HCT116 (cell line): ENCODE data around the gene TRPM1. TPM values are rescaled to one million over a fixed set of nuclear protein-coding genes. Genes with fewer than 3 reads are reported as not detected.

Experiments used
- ATAC-seq: fragments of 200-7000 bp; cut with Tn5 transposase; 2 replicates; pipeline ENCODE4 v1.9.1; 2020; ENCODE audit warnings: mild to moderate bottlenecking, moderate library complexity
- BruUV-seq: library from RNA; stranded (reverse); fragments of 400-500 nt; replicated peaks from 2 replicates; lab custom pipeline; 2021; lab: Mats Ljungman, UMichigan
- CTCF ChIA-PET: fragments of 300-600 bp; sonication (Branson Sonifier 250); formaldehyde crosslinking; loops from one replicate; lab custom pipeline; 2021; ENCODE audit warnings: antibody characterized with exemption; lab: Charles Lee
- POLR2A ChIA-PET: fragments of 300-600, 350-600 bp; sonication (Branson Sonifier 250); formaldehyde crosslinking; loops from one replicate; lab custom pipeline; 2021; ENCODE audit warnings: antibody characterized with exemption; lab: Charles Lee
- RAD21 ChIA-PET, 2 experiments: fragments of 300-600 bp; sonication (Branson Sonifier 250); formaldehyde crosslinking; loops; one replicate each; lab custom pipeline; 2023; ENCODE audit warnings: low total read pairs in 2 of 2; ENCODE audit not compliant: uncharacterized antibody in 2 of 2, unreplicated experiment in 2 of 2, low non-redundant PET in 1 of 2; lab: Charles Lee
- DNase-seq: peaks from one replicate; pipeline ENCODE4 v3.0.0-alpha.2; 2010; ENCODE audit warnings: low read depth, low spot score
- H2AFZ ChIP-seq: fragments of 200-600 bp; shearing (Covaris generic), sonication (generic); 2 replicates; pipeline ENCODE4 v1.6.1; 2017; ENCODE audit warnings: low read depth, mixed run types, mixed read lengths, antibody characterized with exemption, low read length; ENCODE audit not compliant: poor library complexity, severe bottlenecking
- H3K27ac ChIP-seq: 2 replicates; pipeline ENCODE4 v1.5.1; 2012; ENCODE audit warnings: low read depth, low read length
- H3K27me3 ChIP-seq: fragments of 200-600 bp; sonication (generic); 2 replicates; pipeline ENCODE4 v1.6.1; 2016; ENCODE audit warnings: mixed run types, low read length, mixed read lengths; ENCODE audit not compliant: insufficient read depth
- H3K36me3 ChIP-seq, 2 experiments: fragments of 200-500 bp in 1 of 2; fragments of 200-600 bp in 1 of 2; sonication (Bioruptor generic) in 1 of 2; sonication (generic) in 1 of 2; 2 replicates each; pipeline versions ENCODE4 v1.5.1 to v1.6.1; 2014 to 2016; ENCODE audit warnings: low read length in 2 of 2, inconsistent platforms in 1 of 2, mixed read lengths in 1 of 2, mixed run types in 1 of 2; ENCODE audit not compliant: insufficient read depth in 2 of 2, control insufficient read depth in 1 of 2
- H3K4me1 ChIP-seq, 2 experiments: fragments of 200-600 bp in 1 of 2; sonication (generic) in 1 of 2; 2 replicates each; pipeline versions ENCODE4 v1.5.1 to v1.6.1; 2012 to 2017; ENCODE audit warnings: low read length in 2 of 2, inconsistent platforms in 1 of 2, mild to moderate bottlenecking in 1 of 2, mixed read lengths in 1 of 2, mixed run types in 1 of 2, moderate library complexity in 1 of 2; ENCODE audit not compliant: insufficient read depth in 2 of 2, control insufficient read depth in 1 of 2
- H3K4me2 ChIP-seq: fragments of 200-600 bp; sonication (generic); 2 replicates; pipeline ENCODE4 v1.6.1; 2017; ENCODE audit warnings: mixed run types, low read length, mixed read lengths
- H3K4me3 ChIP-seq, 2 experiments: fragments of 200-600 bp in 1 of 2; sonication (generic) in 1 of 2; replicated peaks in 1 of 2; 2 replicates each; pipeline ENCODE4 v1.5.1; 2011 to 2016; ENCODE audit warnings: low read length in 2 of 2, control low read depth in 1 of 2, low read depth in 1 of 2, mild to moderate bottlenecking in 1 of 2, mixed read lengths in 1 of 2, mixed run types in 1 of 2
- H3K79me2 ChIP-seq: fragments of 200-600 bp; sonication (generic); 2 replicates; pipeline ENCODE4 v1.6.1; 2017; ENCODE audit warnings: mild to moderate bottlenecking, mixed run types, low read length, moderate library complexity, mixed read lengths; ENCODE audit not compliant: insufficient read depth
- H3K9ac ChIP-seq: fragments of 200-600 bp; sonication (generic); 2 replicates; pipeline ENCODE4 v1.6.1; 2016; ENCODE audit warnings: low read length, mixed read lengths
- H3K9me2 ChIP-seq: fragments of 200-600 bp; sonication (generic), shearing (Covaris generic); 2 replicates; pipeline ENCODE4 v1.6.1; 2017; ENCODE audit warnings: mixed run types, mild to moderate bottlenecking, moderate library complexity; ENCODE audit not compliant: insufficient read depth
- H3K9me3 ChIP-seq, 2 experiments: fragments of 200-500 bp in 1 of 2; fragments of 200-600 bp in 1 of 2; sonication (Bioruptor generic) in 1 of 2; sonication (generic) in 1 of 2; 2 replicates each; pipeline ENCODE4 v1.6.1; 2014 to 2017; ENCODE audit warnings: low read length in 2 of 2, mixed read lengths in 2 of 2, inconsistent platforms in 1 of 2, low read depth in 1 of 2, mild to moderate bottlenecking in 1 of 2, mixed run types in 1 of 2, moderate library complexity in 1 of 2; ENCODE audit not compliant: control insufficient read depth in 1 of 2, insufficient read depth in 1 of 2
- H4K20me1 ChIP-seq: fragments of 200-600 bp; sonication (generic), shearing (Covaris generic); 2 replicates; pipeline ENCODE4 v1.6.1; 2017; ENCODE audit warnings: mixed run types, mild to moderate bottlenecking, moderate library complexity; ENCODE audit not compliant: insufficient read depth
- CBX3 ChIP-seq: IDR thresholded peaks from 2 replicates; pipeline ENCODE4 v1.6.1; 2012; ENCODE audit warnings: low read depth
- CEBPB ChIP-seq: IDR thresholded peaks from 2 replicates; pipeline ENCODE4 v1.6.1; 2012; ENCODE audit warnings: low read depth
- EGR1 ChIP-seq: IDR thresholded peaks from 2 replicates; pipeline ENCODE4 v1.6.1; 2012; ENCODE audit warnings: low read depth
- ELF1 ChIP-seq: IDR thresholded peaks from 2 replicates; pipeline ENCODE4 v1.6.1; 2012; ENCODE audit warnings: low read depth, borderline replicate concordance
- EZH2phosphoT487 ChIP-seq: fragments of 200-600 bp; IDR thresholded peaks from 2 replicates; pipeline ENCODE4 v1.6.1; 2018; ENCODE audit warnings: antibody characterized with exemption, borderline replicate concordance
- JUND ChIP-seq: IDR thresholded peaks from 2 replicates; pipeline ENCODE4 v1.6.1; 2012
- SIN3A ChIP-seq: IDR thresholded peaks from 2 replicates; pipeline ENCODE4 v1.6.1; 2012; ENCODE audit warnings: low read depth
- SP1 ChIP-seq: IDR thresholded peaks from 2 replicates; pipeline ENCODE4 v1.6.1; 2012; ENCODE audit warnings: low read depth
- SRF ChIP-seq: IDR thresholded peaks from 2 replicates; pipeline ENCODE4 v1.6.1; 2012; ENCODE audit warnings: low read depth
- TCF7L2 ChIP-seq: IDR thresholded peaks from 2 replicates; pipeline ENCODE4 v1.7.0; 2011; ENCODE audit warnings: borderline replicate concordance, inconsistent platforms; ENCODE audit not compliant: insufficient read depth, insufficient read length; ENCODE audit errors: extremely low read depth
- YY1 ChIP-seq: IDR thresholded peaks from 2 replicates; pipeline ENCODE4 v1.6.1; 2011; ENCODE audit warnings: low read length, low read depth, moderate library complexity, mild to moderate bottlenecking; ENCODE audit not compliant: insufficient replicate concordance; ENCODE audit errors: extremely low read depth
- ZFX ChIP-seq: fragments of 450-650 bp; IDR thresholded peaks from 2 replicates; pipeline ENCODE4 v1.6.1; 2017
- ZNF274 ChIP-seq: fragments of 200-500 bp; sonication (Bioruptor generic); IDR thresholded peaks from 2 replicates; pipeline ENCODE4 v1.6.1; 2014; ENCODE audit warnings: mild to moderate bottlenecking, low read depth, low read length, inconsistent platforms
- intact Hi-C: fragments of 100-400 bp; cut with micrococcal nuclease; formaldehyde crosslinking; loops from 2 replicates; pipeline ENCODE4 v1.10.0; 2022
- total RNA-seq: library from RNA; stranded (reverse); gene quantifications from one replicate; pipeline ENCODE4 v1.2.1, GENCODE V29; 2021; ENCODE audit not compliant: unreplicated experiment
- TF ChIP-seq, protein P1 (sequence below), 3 experiments: fragments of 200-600 bp in 1 of 3; sonication (generic) in 1 of 3; IDR thresholded peaks in 2 of 3; conservative IDR thresholded peaks in 1 of 3; 2 replicates each; pipeline ENCODE4 v1.5.1; 2012 to 2017; ENCODE audit warnings: low read depth in 2 of 3, low read length in 2 of 3, antibody characterized with exemption in 1 of 3, borderline replicate concordance in 1 of 3, control low read depth in 1 of 3, mild to moderate bottlenecking in 1 of 3, mixed read lengths in 1 of 3, mixed run types in 1 of 3, moderate library complexity in 1 of 3; ENCODE audit not compliant: insufficient read depth in 1 of 3
- TF ChIP-seq, protein P2 (sequence below): IDR thresholded peaks from 2 replicates; pipeline ENCODE4 v1.6.1; 2011; ENCODE audit warnings: mild to moderate bottlenecking, low read length, moderate library complexity; ENCODE audit not compliant: insufficient replicate concordance; ENCODE audit errors: extremely low read depth
- TF ChIP-seq, protein P3 (sequence below): IDR thresholded peaks from 2 replicates; pipeline ENCODE4 v1.6.1; 2012

The TRPM1 gene
- total RNA-seq, 1 experiment from 2014 or later: not detected

DNA sequence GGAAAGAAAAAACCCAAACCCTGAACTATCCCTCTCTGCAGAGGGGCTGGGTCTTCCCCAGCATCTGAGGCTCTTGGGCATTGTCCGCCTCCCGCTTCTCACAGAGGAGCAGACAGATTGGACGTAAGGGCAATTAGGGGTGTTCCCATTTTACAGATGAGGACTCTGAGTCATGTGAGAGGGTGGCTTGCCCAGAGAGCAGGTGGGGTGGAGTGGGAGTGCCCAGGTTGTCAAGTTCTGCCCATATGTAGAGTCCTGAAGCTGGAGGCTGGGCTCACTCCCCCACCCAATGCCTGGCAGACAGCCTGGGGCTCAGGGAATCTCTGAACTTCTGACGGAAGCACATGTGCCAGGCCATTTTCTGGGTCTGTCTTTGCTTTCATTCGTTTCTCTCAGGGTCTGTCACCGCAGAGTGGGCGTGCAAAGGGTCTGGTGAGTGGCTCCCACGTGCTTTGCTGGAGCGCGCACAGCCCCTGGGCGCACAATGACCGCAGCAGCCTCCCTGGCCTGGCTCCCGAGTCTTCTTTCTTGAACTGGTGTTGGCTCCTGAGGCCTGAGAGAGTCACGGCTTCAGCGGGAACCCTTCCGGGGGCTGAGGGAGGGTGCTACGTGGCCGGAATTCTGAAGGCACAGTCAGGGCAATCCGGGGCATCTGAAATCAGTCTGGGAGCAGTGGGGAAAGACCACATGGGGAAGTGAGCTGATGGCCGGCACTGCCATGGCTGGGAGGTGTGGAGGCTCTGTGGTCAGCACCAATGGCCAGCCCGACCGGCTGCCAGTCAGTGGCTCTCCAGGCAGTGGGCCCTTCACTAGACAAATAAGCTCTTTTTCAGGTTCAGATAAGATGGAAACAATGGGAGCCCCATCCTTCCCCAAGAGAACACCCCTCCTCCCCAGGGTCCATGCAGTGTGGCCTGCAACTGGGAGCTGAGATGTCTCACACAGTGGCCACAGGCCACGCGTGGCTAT lies 1.1 kb upstream of the TRPM1 start:
- Histone ChIP-seq H3K4me2 (no peak overlapping the region), H3K9me3 (no peaks in the 10 kb centered on the region), H3K9ac (no peak overlapping the region), H3K4me3 (no peak overlapping the region)
- no peak for DNase-seq
- TF ChIP-seq ZNF274 (no peak), CEBPB (no peak), EGR1 (no peak), ELF1 (no peak), CBX3 (no peak), ZFX (no peak), SRF (no peak), TCF7L2 (no peak), JUND (no peak), YY1 (no peak), EZH2phosphoT487 (no peak), SP1 (no peak), SIN3A (no peak)
- TF ChIP-seq, protein P1, sequence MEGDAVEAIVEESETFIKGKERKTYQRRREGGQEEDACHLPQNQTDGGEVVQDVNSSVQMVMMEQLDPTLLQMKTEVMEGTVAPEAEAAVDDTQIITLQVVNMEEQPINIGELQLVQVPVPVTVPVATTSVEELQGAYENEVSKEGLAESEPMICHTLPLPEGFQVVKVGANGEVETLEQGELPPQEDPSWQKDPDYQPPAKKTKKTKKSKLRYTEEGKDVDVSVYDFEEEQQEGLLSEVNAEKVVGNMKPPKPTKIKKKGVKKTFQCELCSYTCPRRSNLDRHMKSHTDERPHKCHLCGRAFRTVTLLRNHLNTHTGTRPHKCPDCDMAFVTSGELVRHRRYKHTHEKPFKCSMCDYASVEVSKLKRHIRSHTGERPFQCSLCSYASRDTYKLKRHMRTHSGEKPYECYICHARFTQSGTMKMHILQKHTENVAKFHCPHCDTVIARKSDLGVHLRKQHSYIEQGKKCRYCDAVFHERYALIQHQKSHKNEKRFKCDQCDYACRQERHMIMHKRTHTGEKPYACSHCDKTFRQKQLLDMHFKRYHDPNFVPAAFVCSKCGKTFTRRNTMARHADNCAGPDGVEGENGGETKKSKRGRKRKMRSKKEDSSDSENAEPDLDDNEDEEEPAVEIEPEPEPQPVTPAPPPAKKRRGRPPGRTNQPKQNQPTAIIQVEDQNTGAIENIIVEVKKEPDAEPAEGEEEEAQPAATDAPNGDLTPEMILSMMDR (IDR thresholded peaks at IDR 0.05 in 2 of 3, conservative IDR thresholded peaks at IDR 0.05 in 1 of 3; ENCODE audit: borderline replicate concordance in 1 of 3, insufficient read depth in 1 of 3, low read depth in 2 of 3, low read length in 2 of 3): no peak
- TF ChIP-seq, protein P2, sequence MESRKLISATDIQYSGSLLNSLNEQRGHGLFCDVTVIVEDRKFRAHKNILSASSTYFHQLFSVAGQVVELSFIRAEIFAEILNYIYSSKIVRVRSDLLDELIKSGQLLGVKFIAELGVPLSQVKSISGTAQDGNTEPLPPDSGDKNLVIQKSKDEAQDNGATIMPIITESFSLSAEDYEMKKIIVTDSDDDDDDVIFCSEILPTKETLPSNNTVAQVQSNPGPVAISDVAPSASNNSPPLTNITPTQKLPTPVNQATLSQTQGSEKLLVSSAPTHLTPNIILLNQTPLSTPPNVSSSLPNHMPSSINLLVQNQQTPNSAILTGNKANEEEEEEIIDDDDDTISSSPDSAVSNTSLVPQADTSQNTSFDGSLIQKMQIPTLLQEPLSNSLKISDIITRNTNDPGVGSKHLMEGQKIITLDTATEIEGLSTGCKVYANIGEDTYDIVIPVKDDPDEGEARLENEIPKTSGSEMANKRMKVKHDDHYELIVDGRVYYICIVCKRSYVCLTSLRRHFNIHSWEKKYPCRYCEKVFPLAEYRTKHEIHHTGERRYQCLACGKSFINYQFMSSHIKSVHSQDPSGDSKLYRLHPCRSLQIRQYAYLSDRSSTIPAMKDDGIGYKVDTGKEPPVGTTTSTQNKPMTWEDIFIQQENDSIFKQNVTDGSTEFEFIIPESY: no peak
- TF ChIP-seq, protein P3, sequence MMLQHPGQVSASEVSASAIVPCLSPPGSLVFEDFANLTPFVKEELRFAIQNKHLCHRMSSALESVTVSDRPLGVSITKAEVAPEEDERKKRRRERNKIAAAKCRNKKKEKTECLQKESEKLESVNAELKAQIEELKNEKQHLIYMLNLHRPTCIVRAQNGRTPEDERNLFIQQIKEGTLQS: no peak
- TF ChIP-seq, all 23 proteins: peak for 0
- Histone ChIP-seq H3K27me3 (no peaks in the 10 kb centered on the region), H3K9me2 (no peaks in the 10 kb centered on the region), H4K20me1 (no peaks in the 10 kb centered on the region), H2AFZ (no peak overlapping the region), H3K79me2 (no peaks in the 10 kb centered on the region), H3K36me3 (no peaks in the 10 kb centered on the region), H3K4me1 (peaks cover 3 to 6% of the 10 kb centered on the region in 2 experiments; a peak in 2 of 4 replicates), H3K27ac (no peak overlapping the region)
- POLR2A ChIA-PET: no interaction called here
- CTCF ChIA-PET: no interaction called here
- intact Hi-C loops: no loop called here
- RAD21 ChIA-PET: no interaction called here
- no TSS peak for BruUV-seq
- no peak for ATAC-seq
